PC-3 (cell line): ENCODE measurements around the gene PURA. TPM values are rescaled to one million over a fixed set of nuclear protein-coding genes. Genes with fewer than 3 reads are reported as not detected.

Experiments
- ATAC-seq: fragments of 200-7000 bp; cut with Tn5 transposase; 2 replicates; pipeline ENCODE4 v1.9.1; 2020; ENCODE audit warnings: mild to moderate bottlenecking, moderate library complexity
- BruUV-seq: library from RNA; stranded (reverse); fragments of 400-500 nt; replicated peaks from 2 replicates; lab custom pipeline; 2021; lab: Mats Ljungman, UMichigan
- CTCF ChIA-PET: fragments of 300-600 bp; sonication (Branson Sonifier 250); formaldehyde crosslinking; loops from one replicate; lab custom pipeline; 2022; ENCODE audit warnings: antibody characterized with exemption; lab: Charles Lee
- POLR2A ChIA-PET: fragments of 300-600 bp; sonication (Branson Sonifier 250); formaldehyde crosslinking; loops from one replicate; lab custom pipeline; 2022; ENCODE audit warnings: antibody characterized with exemption; ENCODE audit not compliant: unreplicated experiment; lab: Charles Lee
- DNase-seq: peaks from one replicate; pipeline ENCODE4 v3.0.0-alpha.2; 2015
- H2AFZ ChIP-seq: fragments of 300-600 bp; sonication (generic); 2 replicates; pipeline ENCODE4 v1.6.0; 2016; ENCODE audit warnings: antibody characterized with exemption, low read length
- H3F3A ChIP-seq: fragments of 300-600 bp; sonication (generic); one replicate; pipeline ENCODE4 v1.6.0; 2017; ENCODE audit warnings: antibody characterized with exemption, low read length, control low read depth, mild to moderate bottlenecking; ENCODE audit not compliant: unreplicated experiment
- H3K27ac ChIP-seq: fragments of 300-600 bp; sonication (generic); 2 replicates; pipeline ENCODE4 v1.5.1; 2016; ENCODE audit warnings: mild to moderate bottlenecking, low read length
- H3K27me3 ChIP-seq: fragments of 300-600 bp; sonication (generic); 2 replicates; pipeline ENCODE4 v1.6.1; 2016; ENCODE audit warnings: low read length, mixed read lengths
- H3K36me3 ChIP-seq: fragments of 300-600 bp; sonication (generic); 2 replicates; pipeline ENCODE4 v1.6.1; 2016; ENCODE audit warnings: low read depth, mixed run types, low read length, mixed read lengths
- H3K4me1 ChIP-seq: fragments of 300-600 bp; sonication (generic); 2 replicates; pipeline ENCODE4 v1.5.1; 2016; ENCODE audit warnings: low read length; ENCODE audit not compliant: insufficient read depth
- H3K4me2 ChIP-seq: fragments of 300-600 bp; sonication (generic); 2 replicates; pipeline ENCODE4 v1.6.0; 2016; ENCODE audit warnings: low read length
- H3K4me3 ChIP-seq: fragments of 300-600 bp; sonication (generic); 2 replicates; pipeline ENCODE4 v1.5.1; 2016; ENCODE audit warnings: mild to moderate bottlenecking, low read length, mixed read lengths
- H3K79me2 ChIP-seq: fragments of 300-600 bp; sonication (generic); 2 replicates; pipeline ENCODE4 v1.6.1; 2017; ENCODE audit warnings: low read length, mixed read lengths
- H3K9ac ChIP-seq: fragments of 300-600 bp; sonication (generic); 2 replicates; pipeline ENCODE4 v1.6.0; 2016; ENCODE audit warnings: mild to moderate bottlenecking, low read length
- H3K9me2 ChIP-seq: fragments of 300-600 bp; sonication (generic); replicated peaks from 2 replicates; pipeline ENCODE4 v1.6.1; 2016; ENCODE audit warnings: mixed run types, low read length, mixed read lengths
- H3K9me3 ChIP-seq: fragments of 300-600 bp; sonication (generic); 2 replicates; pipeline ENCODE4 v1.6.1; 2016; ENCODE audit warnings: low read length, mixed read lengths
- H4K20me1 ChIP-seq: fragments of 300-600 bp; sonication (generic); 2 replicates; pipeline ENCODE4 v1.6.1; 2016; ENCODE audit warnings: low read length, mixed read lengths
- EZH2 ChIP-seq: fragments of 300-600 bp; sonication (generic); IDR thresholded peaks from one replicate; pipeline ENCODE4 v1.6.1; 2017; ENCODE audit warnings: antibody characterized with exemption, mild to moderate bottlenecking, low read length; ENCODE audit not compliant: unreplicated experiment
- EZH2phosphoT487 ChIP-seq: fragments of 300-600 bp; sonication (generic); IDR thresholded peaks from 2 replicates; pipeline ENCODE4 v1.6.1; 2018; ENCODE audit warnings: mild to moderate bottlenecking, antibody characterized with exemption, low read length, borderline replicate concordance
- intact Hi-C: fragments of 100-400 bp; cut with micrococcal nuclease; formaldehyde crosslinking; loops from 2 replicates; pipeline ENCODE4 v1.9.0; 2023
- total RNA-seq: library from RNA; depleted of rRNA; stranded (reverse); fragments of >200 nt; gene quantifications from 2 replicates; pipeline ENCODE4 v1.2.3, GENCODE V29; 2014
- TF ChIP-seq, protein P1 (sequence below): fragments of 300-600 bp; sonication (generic); conservative IDR thresholded peaks from 2 replicates; pipeline ENCODE4 v1.5.1; 2017; ENCODE audit warnings: antibody characterized with exemption, low read depth, mild to moderate bottlenecking, low read length

PURA gene
- total RNA-seq, 1 experiment from 2014 or later: 8.5 TPM

GRCh38 chr5:140110646-140110957 is 3.3 kb upstream of the PURA start:
- Histone ChIP-seq H3K79me2 (peaks cover 69% of the 10 kb centered on the region), H2AFZ (no peak overlapping the region), H3K27me3 (no peaks in the 10 kb centered on the region), H4K20me1 (0 out of 2 replicates have a peak, but pooled peaks cover 5% of the 10 kb centered on the region), H3K27ac (no peak overlapping the region), H3K9ac (no peak overlapping the region), H3K36me3 (no peaks in the 10 kb centered on the region), H3F3A (peaks cover 6% of the 10 kb centered on the region), H3K4me1 (peaks cover 32% of the 10 kb centered on the region), H3K4me3 (peak overlapping the region; percentile 95; the same call in 1 of the 2 replicates), H3K9me2 (no peaks in the 10 kb centered on the region), H3K9me3 (no peaks in the 10 kb centered on the region), H3K4me2 (peak overlapping the region; percentile 99)
- CTCF ChIA-PET: no interaction called here
- no TSS peak for BruUV-seq
- POLR2A ChIA-PET: interaction anchor here (0.5 kb wide), 1 partner anchor 315 kb away, joined by 6 read pairs; the partner anchor contains the start of gene PSD2
- intact Hi-C loops: no loop called here
- TF ChIP-seq, protein P1, sequence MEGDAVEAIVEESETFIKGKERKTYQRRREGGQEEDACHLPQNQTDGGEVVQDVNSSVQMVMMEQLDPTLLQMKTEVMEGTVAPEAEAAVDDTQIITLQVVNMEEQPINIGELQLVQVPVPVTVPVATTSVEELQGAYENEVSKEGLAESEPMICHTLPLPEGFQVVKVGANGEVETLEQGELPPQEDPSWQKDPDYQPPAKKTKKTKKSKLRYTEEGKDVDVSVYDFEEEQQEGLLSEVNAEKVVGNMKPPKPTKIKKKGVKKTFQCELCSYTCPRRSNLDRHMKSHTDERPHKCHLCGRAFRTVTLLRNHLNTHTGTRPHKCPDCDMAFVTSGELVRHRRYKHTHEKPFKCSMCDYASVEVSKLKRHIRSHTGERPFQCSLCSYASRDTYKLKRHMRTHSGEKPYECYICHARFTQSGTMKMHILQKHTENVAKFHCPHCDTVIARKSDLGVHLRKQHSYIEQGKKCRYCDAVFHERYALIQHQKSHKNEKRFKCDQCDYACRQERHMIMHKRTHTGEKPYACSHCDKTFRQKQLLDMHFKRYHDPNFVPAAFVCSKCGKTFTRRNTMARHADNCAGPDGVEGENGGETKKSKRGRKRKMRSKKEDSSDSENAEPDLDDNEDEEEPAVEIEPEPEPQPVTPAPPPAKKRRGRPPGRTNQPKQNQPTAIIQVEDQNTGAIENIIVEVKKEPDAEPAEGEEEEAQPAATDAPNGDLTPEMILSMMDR: no peak
- no peak for TF ChIP-seq EZH2
- TF ChIP-seq EZH2phosphoT487: no peak
- DNase-seq (no peak), ATAC-seq (no peak)

DNA sequence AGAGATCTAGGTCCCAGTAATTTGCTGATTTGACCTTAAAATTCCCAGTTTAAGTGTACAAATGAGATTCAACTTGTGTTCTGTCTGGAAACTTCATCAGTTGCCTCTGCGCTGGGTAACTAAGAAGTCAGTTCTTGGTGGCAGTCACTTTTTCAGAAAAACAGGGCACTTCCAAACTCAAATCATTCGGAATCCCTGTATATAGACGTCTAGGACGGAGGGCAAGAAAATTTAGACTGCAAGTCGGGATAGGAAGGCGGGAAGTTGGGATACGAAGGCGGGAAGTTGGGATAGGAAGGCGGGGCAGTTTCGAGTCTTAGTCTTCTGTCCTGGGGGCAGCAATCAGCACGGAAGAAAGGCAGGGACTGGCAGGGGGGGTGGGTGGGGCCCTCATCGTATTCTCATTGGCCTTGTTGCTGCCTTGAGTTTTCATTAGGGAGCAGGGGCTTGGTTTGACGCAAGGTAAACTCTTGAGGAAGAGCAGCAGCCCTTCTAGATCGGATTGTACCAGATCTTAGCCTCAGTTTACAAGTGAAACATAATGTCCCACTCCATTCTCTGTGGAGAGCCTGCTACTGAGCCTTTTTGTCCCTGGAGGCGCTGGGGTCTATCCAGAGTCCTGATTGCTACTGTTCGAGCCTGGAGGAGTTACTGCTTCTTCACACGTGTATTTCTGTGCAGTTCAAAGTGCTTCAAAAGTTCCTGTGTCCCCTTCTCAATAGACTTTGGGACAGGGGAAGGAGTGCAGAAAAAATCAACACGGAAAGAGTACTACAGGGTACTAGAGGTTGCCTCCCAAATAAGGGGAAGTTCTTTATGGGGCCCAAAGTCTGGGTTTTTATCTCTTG is 2.7 kb upstream of the PURA start:
- CTCF ChIA-PET: no interaction called here
- no peak for ATAC-seq
- POLR2A ChIA-PET: interaction anchor here (0.5 kb wide), 1 partner anchor 316 kb away, joined by 6 read pairs; the partner anchor contains the start of gene PSD2

More for the DNA sequence above, 2.7 kb upstream of the PURA start:
- H4K20me1 ChIP-seq: peaks cover 8% of the 10 kb centered on the region; the same call in 1 of the 2 replicates
- no peak overlapping the region for H2AFZ ChIP-seq
- intact Hi-C loops: no loop called here
- H3K27me3 ChIP-seq: no peaks in the 10 kb centered on the region
- H3K9me3 ChIP-seq: no peaks in the 10 kb centered on the region
- H3K27ac ChIP-seq: no peak overlapping the region
- TF ChIP-seq EZH2phosphoT487: no peak
- TF ChIP-seq EZH2: no peak
- TF ChIP-seq, protein P1: no peak
- no TSS peak for BruUV-seq
- H3K9ac ChIP-seq: no peak overlapping the region
- peaks cover 4% of the 10 kb centered on the region for H3F3A ChIP-seq
- H3K9me2 ChIP-seq: no peaks in the 10 kb centered on the region
- peaks cover 76% of the 10 kb centered on the region for H3K79me2 ChIP-seq
- no peaks in the 10 kb centered on the region for H3K36me3 ChIP-seq
- H3K4me2 ChIP-seq: no peak overlapping the region
- no peak for DNase-seq
- H3K4me3 ChIP-seq: no peak overlapping the region
- H3K4me1 ChIP-seq: peaks cover 34% of the 10 kb centered on the region
